HepG2 (cell line): ENCODE measurements around the gene CLDND2. TPM values are rescaled to one million over a fixed set of nuclear protein-coding genes. Genes with fewer than 3 reads are reported as not detected.

Experiments used
- ATAC-seq: fragments of 200-7000 bp; cut with Tn5 transposase; 3 replicates; pipeline ENCODE4 v1.9.1; 2020; ENCODE audit warnings: mild to moderate bottlenecking, moderate library complexity
- BruUV-seq: library from RNA; stranded (reverse); fragments of 400-500 nt; replicated peaks from 2 replicates; lab custom pipeline; 2021; lab: Mats Ljungman, UMichigan
- CTCF ChIA-PET: fragments of 300-600 bp; formaldehyde crosslinking; extraction: SDS; loops from one replicate; lab custom pipeline; 2021; ENCODE audit warnings: low total read pairs, inconsistent platforms, low intra/inter-chr PET ratio; lab: Yijun Ruan, JAX
- POLR2A ChIA-PET: fragments of 350-600 bp; sonication (Branson Sonifier 250); formaldehyde crosslinking; loops from one replicate; lab custom pipeline; 2020; ENCODE audit warnings: antibody characterized with exemption, inconsistent platforms; lab: Yijun Ruan, JAX
- DNase-seq: peaks from one replicate; pipeline ENCODE4 v3.0.0-alpha.2; 2015; ENCODE audit warnings: low spot score
- FAIRE-seq: peaks from 3 replicates; lab custom pipeline; 2011; peaks lifted over from hg19 to GRCh38; lab: Jason Lieb, UNC
- H2AFZ ChIP-seq: one replicate; pipeline ENCODE4 v1.6.1; 2011; ENCODE audit warnings: low read length, inconsistent platforms
- H3K27ac ChIP-seq: fragments of 300-600 bp; 3 replicates; pipeline ENCODE4 v1.8.0; 2011; ENCODE audit warnings: mixed run types, mild to moderate bottlenecking, mixed read lengths, low read length, inconsistent platforms; ENCODE audit not compliant: insufficient read depth; ENCODE audit errors: extremely low read length
- H3K27me3 ChIP-seq, 2 experiments: fragments of 200-600 bp in 1 of 2; 2 replicates in 1 of 2; 3 replicates in 1 of 2; pipeline versions ENCODE4 v1.6.0 to v1.8.0; 2011; ENCODE audit warnings: low read length in 2 of 2, mild to moderate bottlenecking in 2 of 2, moderate library complexity in 2 of 2, inconsistent platforms in 1 of 2; ENCODE audit not compliant: insufficient read depth in 2 of 2, control insufficient read depth in 1 of 2
- H3K36me3 ChIP-seq, 2 experiments: fragments of 200-600 bp in 1 of 2; replicated peaks in 1 of 2; 2 replicates in 1 of 2; 3 replicates in 1 of 2; pipeline versions ENCODE4 v1.5.1 to v1.8.0; 2011; ENCODE audit warnings: low read length in 2 of 2, inconsistent platforms in 1 of 2; ENCODE audit not compliant: insufficient read depth in 2 of 2, control insufficient read depth in 1 of 2
- H3K4me1 ChIP-seq: 2 replicates; pipeline ENCODE4 v1.5.1; 2012; ENCODE audit warnings: low read length, inconsistent platforms; ENCODE audit not compliant: insufficient read depth
- H3K4me2 ChIP-seq: 2 replicates; pipeline ENCODE4 v1.6.0; 2011; ENCODE audit warnings: low read depth, low read length, inconsistent platforms
- H3K4me3 ChIP-seq, 3 experiments: fragments of 200-600 bp in 1 of 3; sonication (generic), shearing (Covaris generic) in 1 of 3; replicated peaks in 1 of 3; 2 replicates each; pipeline ENCODE4 v1.5.1; 2011 to 2016; ENCODE audit warnings: low read length in 3 of 3, inconsistent platforms in 2 of 3, low read depth in 2 of 3, mild to moderate bottlenecking in 2 of 3, control low read depth in 1 of 3, mixed read lengths in 1 of 3; ENCODE audit not compliant: insufficient read depth in 1 of 3
- H3K79me2 ChIP-seq: one replicate; pipeline ENCODE4 v1.6.1; 2011; ENCODE audit warnings: low read length, inconsistent platforms; ENCODE audit not compliant: insufficient read depth
- H3K9ac ChIP-seq: 2 replicates; pipeline ENCODE4 v1.6.0; 2011; ENCODE audit warnings: mild to moderate bottlenecking, low read depth, low read length, inconsistent platforms; ENCODE audit not compliant: insufficient read depth
- H3K9me3 ChIP-seq: 2 replicates; pipeline ENCODE4 v1.5.1; 2012; ENCODE audit warnings: mild to moderate bottlenecking, low read length
- H4K20me1 ChIP-seq: 2 replicates; pipeline ENCODE4 v1.6.0; 2011; ENCODE audit warnings: inconsistent platforms, mild to moderate bottlenecking, low read length, moderate library complexity; ENCODE audit not compliant: insufficient read depth
- AGO2 ChIP-seq: fragments of 200-400 bp; formaldehyde crosslinking; optimal IDR thresholded peaks from 2 replicates; pipeline ENCODE3; 2017; ENCODE audit warnings: mild to moderate bottlenecking, low read depth, low read length, moderate library complexity
- CC2D1A ChIP-seq: sonication (generic); formaldehyde crosslinking; IDR thresholded peaks from 2 replicates; pipeline ENCODE4 v1.8.1; 2023; ENCODE audit warnings: mild to moderate bottlenecking, missing genetic modification reagents
- DZIP1 ChIP-seq: sonication (generic); formaldehyde crosslinking; IDR thresholded peaks from 2 replicates; pipeline ENCODE4 v1.5.0; 2020; ENCODE audit warnings: mild to moderate bottlenecking, missing genetic modification reagents
- GATAD1 ChIP-seq: IDR thresholded peaks from 2 replicates; pipeline ENCODE4 v1.6.1; 2016; ENCODE audit warnings: missing genetic modification reagents, missing compliant biosample characterization
- GZF1 ChIP-seq: sonication (generic); formaldehyde crosslinking; IDR thresholded peaks from 2 replicates; pipeline ENCODE4 v1.5.1; 2020; ENCODE audit warnings: mild to moderate bottlenecking, missing genetic modification reagents
- HOXA5 ChIP-seq: sonication (generic); formaldehyde crosslinking; IDR thresholded peaks from 2 replicates; pipeline ENCODE4 v1.4.0; 2020; ENCODE audit warnings: missing genetic modification reagents
- JDP2 ChIP-seq: sonication (generic); formaldehyde crosslinking; IDR thresholded peaks from 2 replicates; pipeline ENCODE4 v1.8.1; 2022; ENCODE audit warnings: missing genetic modification reagents, borderline replicate concordance
- MAX ChIP-seq: IDR thresholded peaks from 2 replicates; pipeline ENCODE4 v1.6.1; 2012; ENCODE audit warnings: inconsistent platforms
- MYNN ChIP-seq: sonication (generic); formaldehyde crosslinking; IDR thresholded peaks from 2 replicates; pipeline ENCODE4 v1.4.0; 2020; ENCODE audit warnings: mild to moderate bottlenecking, low read depth, missing genetic modification reagents
- RBFOX2 ChIP-seq: fragments of 200-400 bp; formaldehyde crosslinking; IDR thresholded peaks from 2 replicates; pipeline ENCODE4 v1.6.1; 2017; ENCODE audit warnings: low read depth, mild to moderate bottlenecking, low read length
- SALL1 ChIP-seq: sonication (generic); formaldehyde crosslinking; IDR thresholded peaks from 2 replicates; pipeline ENCODE4 v1.8.0; 2022; ENCODE audit warnings: mild to moderate bottlenecking, missing genetic modification reagents
- TBX2 ChIP-seq: sonication (generic); formaldehyde crosslinking; IDR thresholded peaks from 2 replicates; pipeline ENCODE4 v1.5.0; 2020; ENCODE audit warnings: missing genetic modification reagents, mild to moderate bottlenecking, borderline replicate concordance
- TP53 ChIP-seq: sonication (generic); formaldehyde crosslinking; conservative IDR thresholded peaks from 2 replicates; pipeline ENCODE4 v1.4.0; 2020; ENCODE audit warnings: missing genetic modification reagents
- TSC22D2 ChIP-seq: sonication (generic); formaldehyde crosslinking; IDR thresholded peaks from 2 replicates; pipeline ENCODE4 v1.5.1; 2020; ENCODE audit warnings: missing genetic modification reagents, mild to moderate bottlenecking, borderline replicate concordance
- WIZ ChIP-seq: sonication (generic); formaldehyde crosslinking; IDR thresholded peaks from 2 replicates; pipeline ENCODE4 v1.5.1; 2020; ENCODE audit warnings: mild to moderate bottlenecking, missing genetic modification reagents
- XRCC5 ChIP-seq: fragments of 200-400 bp; formaldehyde crosslinking; optimal IDR thresholded peaks from 2 replicates; pipeline ENCODE3; 2017; ENCODE audit warnings: mild to moderate bottlenecking, low read length
- ZFX ChIP-seq: sonication (generic); formaldehyde crosslinking; IDR thresholded peaks from 2 replicates; pipeline ENCODE4 v1.4.0; 2020; ENCODE audit warnings: mild to moderate bottlenecking, low read depth, missing genetic modification reagents, moderate library complexity
- ZNF253 ChIP-seq: sonication (generic); formaldehyde crosslinking; IDR thresholded peaks from 2 replicates; pipeline ENCODE4 v1.8.0; 2022; ENCODE audit warnings: mild to moderate bottlenecking, missing genetic modification reagents, borderline replicate concordance
- ZNF768 ChIP-seq: sonication (generic); formaldehyde crosslinking; IDR thresholded peaks from 2 replicates; pipeline ENCODE4 v1.4.0; 2020; ENCODE audit warnings: missing genetic modification reagents
- WGBS: methylation state at CpG from one replicate; pipeline ENCODE4 v1.1.6; 2017; ENCODE audit warnings: low lambda C conversion rate; 5-methylcytosine and 5-hydroxymethylcytosine counted together
- in situ Hi-C: cut with HindIII; loops from 2 replicates; pipeline ENCODE4 v1.10.0; 2017; ENCODE audit warnings: low pct_unique_long_range_greater_than_20kb; ENCODE audit not compliant: extremely low pct_ligation_motif_present
- intact Hi-C: fragments of 100-400 bp; cut with micrococcal nuclease; formaldehyde crosslinking; loops from one replicate; pipeline ENCODE4 v1.10.0; 2022; ENCODE audit not compliant: unreplicated experiment
- polyA plus RNA-seq, 8 experiments: library from polyadenylated mRNA; depleted of rRNA in 3 of 8; stranded (reverse) in 7 of 8; unstranded in 1 of 8; fragments of >200 nt; fragmentation: Illumina TruSeq in 4 of 8; extraction: Trizol in 4 of 8; gene quantifications; 2 replicates each; pipeline versions ENCODE4 v1.2.1 to v1.2.3, GENCODE V29; 2011 to 2016; ENCODE audit warnings: low read depth in 4 of 8, missing spikeins in 1 of 8, mixed read lengths in 1 of 8; ENCODE audit not compliant: insufficient read depth in 1 of 8
- total RNA-seq, 5 experiments: library from RNA; depleted of rRNA; stranded (reverse); fragments of >200 nt; fragmentation: Illumina TruSeq; extraction: Trizol; gene quantifications; 2 replicates each; pipeline ENCODE4 v1.2.3, GENCODE V29; 2016; ENCODE audit warnings: low read depth in 1 of 5

CLDND2 gene
- total and polyA plus RNA-seq, 2 of the 13 experiments (the other 11 are each of a cell fraction or from before 2014, with no cell fraction given) = 0.84 to 1.8 TPM

GRCh38 chr19:51339687-51340656 lies 28.8 kb downstream of the CLDND2 start:
- Histone ChIP-seq H3K4me2 (peak overlapping the region; percentile 86), H3K4me1 (peaks cover 55% of the 10 kb centered on the region), H3K4me3 (peak overlapping the region; percentile 45 to 80 (median 80); a peak in 5 of 6 replicates), H3K27ac (peak overlapping the region; percentile 67), H3K9me3 (no peaks in the 10 kb centered on the region), H3K36me3 (peaks cover 4 to 8% of the 10 kb centered on the region in 2 experiments; a peak in 4 of 5 replicates), H2AFZ (no peak overlapping the region), H3K27me3 (no peaks in the 10 kb centered on the region), H3K9ac (peak overlapping the region; percentile 73), H4K20me1 (peaks cover 9% of the 10 kb centered on the region; the same call in 1 of the 2 replicates), H3K79me2 (no peaks in the 10 kb centered on the region)
- CTCF ChIA-PET = interaction anchor here (1.0 to 3.1 kb wide), 5 partner anchors 27 to 99 kb away, joined by 3 to 38 read pairs (median 9); no protein-coding TSS in a partner anchor
- in situ Hi-C loops = loop anchor here (5.0 kb wide), 1 partner anchor 57 kb away; no protein-coding TSS in a partner anchor
- DNase-seq = peak; percentile 82
- peak; percentile 51 for ATAC-seq
- intact Hi-C loops = loop anchor here (1.0 to 2.0 kb wide), 3 partner anchors 23 to 99 kb away; no protein-coding TSS in a partner anchor
- BruUV-seq = TSS peak; percentile 72
- POLR2A ChIA-PET = interaction anchor here (0.6 to 6.9 kb wide), 17 partner anchors 11 to 256 kb away, joined by 3 to 211 read pairs (median 7); partner anchors contain the start of genes ETFB, LIM2 and NKG7
- WGBS = 64% methylated on average over 82 of the region's 107 CpGs
- FAIRE-seq = no peak
- TF ChIP-seq TSC22D2 (no peak), MAX (peak; percentile 87), TP53 (CRISPR knock-in tag) (no peak), MYNN (CRISPR knock-in tag) (no peak), RBFOX2 (peak; percentile 86), JDP2 (no peak), GZF1 (CRISPR knock-in tag) (no peak), ZNF253 (no peak), AGO2 (peak; percentile 76), XRCC5 (no peak), DZIP1 (CRISPR knock-in tag) (no peak), WIZ (CRISPR knock-in tag) (no peak), ZFX (CRISPR knock-in tag) (peak; percentile 34; the same call in 1 of the 2 replicates), SALL1 (no peak), TBX2 (CRISPR knock-in tag) (no peak), CC2D1A (CRISPR knock-in tag) (no peak), GATAD1 (CRISPR knock-in tag) (0 out of 2 replicates have a peak, but pooled peaks have one; percentile 6), ZNF768 (CRISPR knock-in tag) (no peak; the same call in 1 of the 2 replicates), HOXA5 (CRISPR knock-in tag) (no peak)
